Activated effector memory CD4-positive, alpha-beta T cell treated with anti-CD3 and anti-CD28 coated beads, Interleukin-2, amount 50 U/mL, for 16 hours (primary cell): Measurements from ENCODE around the gene PTPRN2.
"Not testable (repeated sequence)": the region's sequence is repeated elsewhere in the genome, so short reads cannot be mapped to it uniquely, and the experiment has no call there.

ENCODE experiments used
- DNase-seq: peaks from one replicate; pipeline ENCODE4 v3.0.0-alpha.2; 2020

PTPRN2 gene

DNA sequence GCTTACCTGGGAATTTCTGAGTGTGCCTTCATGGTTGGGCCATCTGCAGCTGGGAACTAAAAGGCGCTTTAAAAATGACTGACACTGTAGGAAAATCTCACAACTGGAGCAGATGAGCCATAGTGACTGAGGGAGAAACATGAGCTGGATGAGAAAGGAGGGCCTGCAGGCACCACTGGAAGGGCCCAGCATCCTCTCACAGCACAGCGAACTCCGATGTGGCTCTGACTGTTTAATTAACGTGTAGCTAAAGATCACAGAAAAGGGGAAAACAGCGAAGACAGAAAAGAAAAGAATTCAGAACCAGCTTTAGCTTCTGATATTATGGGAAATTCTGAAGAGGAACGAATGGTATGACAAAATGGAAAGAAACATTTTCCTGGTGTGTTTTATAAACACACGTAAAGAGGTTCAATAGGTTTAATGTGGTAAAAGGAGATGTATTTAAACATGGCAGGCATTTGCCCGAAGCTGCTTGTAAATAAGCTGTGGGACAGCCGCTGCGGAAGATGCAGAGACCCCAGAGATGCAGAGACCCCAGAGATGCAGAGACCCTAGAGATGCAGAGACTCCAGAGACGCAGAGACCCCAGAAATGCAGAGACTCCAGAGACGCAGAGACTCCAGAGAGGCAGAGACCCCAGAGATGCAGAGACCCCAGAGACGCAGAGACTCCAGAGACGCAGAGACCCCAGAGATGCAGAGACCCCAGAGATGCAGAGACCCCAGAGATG lies 534.3 kb downstream of the PTPRN2 start:
- no peak for DNase-seq

DNA sequence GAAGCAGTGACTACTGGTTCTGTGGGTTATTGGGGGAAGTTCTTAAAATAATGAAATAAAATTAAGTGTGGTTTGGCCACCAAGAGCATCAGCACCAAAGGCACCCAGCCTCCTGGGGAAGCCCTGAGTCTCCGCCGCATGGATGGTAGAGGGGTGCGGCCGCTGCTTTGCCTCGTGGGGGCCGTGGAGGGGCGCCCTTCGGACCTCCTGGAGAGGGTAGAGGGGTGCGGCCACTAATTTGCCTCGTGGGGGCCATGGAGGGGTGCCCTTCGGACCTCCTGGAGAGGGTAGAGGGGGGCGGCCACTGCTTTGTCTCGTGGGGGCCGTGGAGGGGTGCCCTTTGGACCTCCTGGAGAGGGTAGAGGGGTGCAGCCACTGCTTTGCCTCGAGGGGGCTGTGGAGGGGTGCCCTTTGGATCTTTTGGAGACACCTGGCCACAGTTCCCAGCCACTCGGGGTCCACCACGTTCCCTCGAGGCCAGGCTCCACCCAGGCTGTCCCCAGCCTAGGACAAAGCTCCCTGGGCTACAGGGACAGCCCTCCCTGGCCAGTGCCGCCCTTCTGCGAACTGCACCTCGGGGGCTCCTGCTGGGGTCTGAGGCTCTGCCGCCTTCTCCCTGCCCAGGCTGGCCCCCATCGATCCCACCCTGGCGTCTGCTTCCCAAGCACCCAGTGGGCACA lies 535.1 kb downstream of the PTPRN2 start:
- DNase-seq: no peak

DNA sequence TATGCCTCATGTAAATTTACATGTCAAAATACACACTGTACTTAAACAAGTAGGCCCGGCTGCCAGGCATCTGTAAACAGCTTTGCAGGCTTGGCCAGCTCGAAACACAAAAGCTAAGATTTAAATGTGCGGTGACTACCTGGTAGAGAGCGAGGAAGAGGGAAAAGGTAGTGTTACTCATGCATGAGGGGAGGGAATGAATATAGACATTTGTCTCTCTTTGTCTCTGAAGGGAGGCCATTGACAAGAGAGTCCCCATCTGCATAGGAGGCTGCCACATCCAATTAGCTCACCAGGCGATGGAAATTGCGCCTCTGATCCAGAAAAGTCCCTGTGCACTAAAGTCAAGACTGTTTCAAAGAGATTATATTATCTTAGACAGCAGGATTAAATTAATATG lies 535.8 kb downstream of the PTPRN2 start:
- no peak for DNase-seq

DNA sequence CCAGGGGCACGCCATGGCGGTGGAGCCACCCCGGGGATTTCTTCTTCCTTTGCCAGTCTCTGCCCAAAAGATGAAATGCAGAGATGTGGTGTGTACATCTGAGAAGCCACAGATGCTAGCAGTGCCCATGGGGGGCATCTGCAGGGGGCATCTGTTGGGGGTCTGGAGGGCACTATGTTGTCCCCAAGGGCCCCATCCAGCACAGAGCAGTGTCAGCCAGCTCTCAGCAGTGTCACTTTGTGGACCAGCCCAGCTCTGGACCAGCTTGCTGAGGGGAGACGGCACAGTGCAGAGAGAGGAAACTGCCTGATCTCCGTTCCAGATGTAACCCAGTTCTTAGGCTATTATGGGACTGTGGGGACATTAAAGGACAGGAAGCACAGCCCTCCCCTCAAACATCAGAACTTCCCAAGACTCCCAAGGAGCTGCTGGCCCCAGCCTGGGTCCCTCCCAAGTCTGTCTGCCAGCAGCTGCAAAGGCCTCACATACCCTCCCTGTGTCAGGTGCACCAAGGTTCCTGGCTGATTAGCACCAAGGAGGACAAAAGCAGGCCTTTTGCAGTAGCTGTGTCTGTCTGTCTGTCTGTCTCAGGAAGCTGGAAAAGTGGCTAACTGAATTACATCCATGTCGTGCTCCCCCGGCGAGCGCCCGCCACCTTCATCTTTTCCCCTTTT lies 536.5 kb downstream of the PTPRN2 start:
- no peak for DNase-seq

DNA sequence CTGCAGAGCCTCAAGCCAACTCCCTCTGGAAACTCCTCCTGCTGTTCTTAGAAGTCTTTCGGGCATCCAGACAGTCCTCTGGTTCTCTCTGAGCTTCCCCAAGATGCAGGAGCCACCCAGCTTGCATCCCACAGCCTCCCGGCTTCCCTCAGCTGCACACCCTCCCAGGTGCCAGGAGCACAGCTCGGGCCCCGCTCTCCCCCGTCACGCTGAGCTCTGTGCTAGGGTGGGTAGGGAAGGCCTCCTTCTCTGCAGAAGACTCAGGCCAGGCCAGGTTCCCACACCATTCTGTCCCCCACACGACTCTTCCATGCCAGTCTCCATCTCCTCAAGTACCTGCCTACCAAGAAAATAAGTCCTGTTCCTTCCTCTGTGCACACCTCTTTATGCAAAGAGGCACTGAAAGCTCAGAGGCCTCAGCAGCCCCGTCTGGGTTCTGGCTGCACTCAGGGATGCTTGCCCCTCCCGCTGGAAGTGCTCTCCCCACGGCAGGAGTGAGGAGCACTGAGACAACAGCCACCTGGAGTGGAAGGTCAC lies 537.1 kb downstream of the PTPRN2 start:
- DNase-seq: no peak

DNA sequence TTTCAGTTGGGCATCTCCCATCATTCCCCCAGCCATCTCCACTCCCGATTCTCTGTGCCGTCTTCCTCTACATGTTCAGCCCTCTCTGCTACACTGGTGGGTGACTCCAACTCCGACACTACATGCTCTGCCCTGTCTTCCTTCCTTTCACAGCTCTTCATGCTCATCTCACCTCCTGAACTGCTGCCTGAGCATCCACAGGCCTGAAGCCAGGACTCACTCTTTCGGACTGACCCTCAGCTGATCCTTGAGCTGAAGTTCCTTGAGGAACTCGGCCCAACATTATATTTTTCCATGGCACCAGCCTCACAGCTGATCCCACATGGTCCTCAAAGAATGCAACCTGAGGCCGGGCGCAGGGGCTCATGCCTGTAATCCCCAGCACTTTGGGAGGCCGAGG lies 538.4 kb downstream of the PTPRN2 start:
- DNase-seq: peak; percentile 17

DNA sequence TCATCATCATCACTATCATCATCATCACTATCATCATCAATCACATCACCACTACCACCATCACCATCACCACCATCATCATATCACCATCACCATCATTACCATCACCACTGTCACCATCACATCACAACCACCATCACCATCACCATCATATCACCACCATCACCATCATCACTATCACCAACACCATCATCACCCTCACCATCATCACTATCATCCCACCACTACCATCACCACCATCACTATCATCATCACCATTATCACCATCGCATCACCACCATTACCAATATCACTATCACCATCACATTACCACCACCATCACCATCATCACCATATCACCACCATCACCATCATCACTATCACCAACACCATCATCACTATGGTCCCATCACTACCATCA lies 539.1 kb downstream of the PTPRN2 start:
- DNase-seq: no peak

DNA sequence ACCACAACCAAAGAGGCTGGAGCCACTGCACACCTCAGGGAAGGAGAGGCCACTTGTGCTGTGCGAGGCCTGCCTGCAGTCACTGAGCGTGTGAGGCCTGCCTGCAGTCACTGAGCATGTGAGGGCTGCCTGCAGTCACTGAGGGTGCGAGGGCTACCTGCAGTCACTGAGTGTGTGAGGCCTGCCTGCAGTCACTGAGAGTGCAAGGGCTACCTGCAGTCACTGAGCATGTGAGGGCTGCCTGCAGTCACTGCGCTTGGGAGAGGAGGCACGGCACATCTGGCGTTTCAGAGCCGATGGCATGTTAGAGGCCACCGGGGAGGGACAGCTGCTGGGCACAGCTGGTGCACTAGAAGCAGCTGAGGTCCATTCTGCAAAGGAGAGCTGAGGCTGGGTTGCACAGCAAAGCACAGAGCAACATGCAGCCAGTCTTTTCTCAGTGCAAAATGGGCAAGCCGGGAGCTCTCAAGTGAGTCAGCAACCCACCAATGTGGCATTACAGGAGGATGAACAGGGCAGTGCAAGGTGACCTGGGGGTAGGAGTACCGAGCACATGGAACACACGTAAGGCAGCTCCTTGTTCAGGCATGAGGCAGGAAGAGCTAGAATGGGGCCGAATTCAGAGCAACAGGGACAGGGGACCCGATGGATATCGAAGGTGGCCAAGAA lies 540.1 kb downstream of the PTPRN2 start:
- peak; percentile 50 for DNase-seq

DNA sequence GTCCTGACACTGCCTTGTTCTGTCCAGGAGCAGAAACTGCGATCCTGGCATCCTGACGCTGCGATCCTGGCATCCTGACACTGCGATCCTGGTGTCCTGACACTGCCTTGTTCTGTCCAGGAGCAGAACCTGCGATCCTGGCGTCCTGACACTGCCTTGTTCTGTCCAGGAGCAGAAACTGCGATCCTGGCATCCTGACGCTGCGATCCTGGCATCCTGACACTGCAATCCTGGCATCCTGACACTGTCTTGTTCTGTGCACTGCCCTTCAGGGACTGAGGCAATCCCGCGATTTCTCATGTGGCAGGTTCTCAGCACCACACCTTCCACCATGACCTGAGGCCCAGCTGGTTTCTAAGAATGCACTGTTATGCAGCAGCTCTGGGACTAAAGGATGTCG lies 541.4 kb downstream of the PTPRN2 start:
- not testable (repeated sequence) for DNase-seq

DNA sequence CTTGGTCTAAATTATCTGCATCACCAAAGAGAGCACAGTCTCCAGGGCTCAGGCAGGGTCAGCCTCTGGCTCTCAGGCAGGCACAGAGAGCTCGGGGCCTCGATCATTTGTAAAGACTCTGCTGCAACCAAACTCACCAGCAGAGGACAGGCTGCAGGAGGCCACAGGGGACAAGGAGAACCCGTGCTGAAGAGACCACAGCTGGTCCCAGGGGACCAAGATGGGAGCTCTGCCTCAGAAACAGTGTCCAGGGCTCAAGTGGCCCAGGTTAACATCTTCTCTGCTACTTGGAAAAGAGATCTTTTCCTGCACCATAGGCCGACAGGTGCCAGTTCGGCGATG lies 543.2 kb downstream of the PTPRN2 start:
- no peak for DNase-seq

DNA sequence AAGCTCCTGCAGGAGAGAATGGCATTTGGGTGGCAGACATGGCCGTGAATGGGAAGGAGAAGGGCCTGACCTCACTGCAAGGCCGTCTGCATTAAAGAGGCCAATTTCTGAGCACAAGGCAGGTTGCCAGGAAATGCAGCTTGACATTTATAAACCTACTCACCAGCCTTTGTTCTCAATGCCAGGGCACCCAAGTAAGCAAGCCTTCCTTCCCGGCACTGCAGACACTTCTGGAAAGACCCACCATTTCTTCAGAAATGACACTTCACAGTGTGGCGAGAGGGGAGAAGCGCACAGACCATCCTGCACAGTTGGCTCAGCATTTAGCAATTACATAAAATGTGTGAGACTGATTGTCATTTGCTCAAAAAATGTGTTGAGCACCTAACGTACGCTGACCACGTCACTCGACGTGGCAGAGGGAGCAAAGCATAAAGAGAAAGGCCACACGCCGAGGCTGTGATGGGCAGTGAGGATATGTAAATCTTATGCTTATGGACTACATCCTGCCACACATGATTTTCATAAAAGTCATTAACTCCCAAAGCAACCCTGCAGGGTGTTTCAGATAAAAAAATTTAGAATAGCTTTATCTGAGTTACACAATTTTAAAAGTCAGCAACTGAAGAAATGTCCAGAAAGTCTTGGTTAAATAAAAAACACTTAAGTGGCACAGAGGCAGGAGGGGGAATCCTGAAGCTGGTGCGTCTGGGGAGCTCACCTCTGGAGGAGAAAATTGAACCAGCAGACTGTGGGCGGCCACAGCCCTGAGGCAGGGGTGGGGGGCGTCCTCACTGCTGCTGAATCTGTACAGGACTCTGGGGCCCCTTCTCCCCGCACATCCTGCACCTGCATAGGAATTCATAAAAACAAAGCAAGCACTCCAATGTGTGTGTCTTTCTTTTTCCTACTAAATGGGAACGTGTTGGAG lies 543.8 kb downstream of the PTPRN2 start:
- DNase-seq: no peak

DNA sequence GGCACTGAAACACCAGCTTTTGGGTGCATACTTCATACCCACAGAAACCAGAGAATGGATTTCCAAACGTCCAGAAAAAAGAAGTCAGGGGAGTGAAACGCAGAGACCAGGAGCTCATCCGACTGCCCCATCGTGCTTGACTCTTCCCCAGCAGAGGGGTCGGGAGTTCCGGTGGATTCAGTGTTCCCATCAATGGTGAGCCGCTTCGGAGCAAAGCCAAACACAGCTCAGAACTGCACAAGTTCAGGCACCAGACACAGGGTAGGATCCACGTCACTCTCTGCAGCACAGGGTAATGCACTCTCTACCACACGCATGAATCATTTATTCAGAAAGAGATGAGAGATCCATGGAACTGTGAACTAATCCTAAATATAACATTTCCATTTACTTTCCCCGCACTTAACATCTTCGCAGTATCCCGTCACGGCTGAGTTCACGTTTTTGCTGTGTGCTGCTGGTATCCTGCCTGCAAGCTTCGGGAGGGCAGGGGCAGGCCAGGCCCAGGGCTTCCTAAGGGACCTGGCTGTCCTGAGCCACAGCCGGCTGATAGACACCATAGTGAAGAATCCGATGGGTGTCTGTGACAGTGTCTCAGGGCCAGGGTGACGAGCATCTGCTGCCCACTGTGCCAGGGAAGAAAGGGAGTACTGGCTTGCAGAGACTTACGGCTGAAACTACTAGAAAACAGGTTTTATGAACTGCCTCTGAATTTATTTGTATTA lies 545.3 kb downstream of the PTPRN2 start:
- peak; percentile 31 for DNase-seq

DNA sequence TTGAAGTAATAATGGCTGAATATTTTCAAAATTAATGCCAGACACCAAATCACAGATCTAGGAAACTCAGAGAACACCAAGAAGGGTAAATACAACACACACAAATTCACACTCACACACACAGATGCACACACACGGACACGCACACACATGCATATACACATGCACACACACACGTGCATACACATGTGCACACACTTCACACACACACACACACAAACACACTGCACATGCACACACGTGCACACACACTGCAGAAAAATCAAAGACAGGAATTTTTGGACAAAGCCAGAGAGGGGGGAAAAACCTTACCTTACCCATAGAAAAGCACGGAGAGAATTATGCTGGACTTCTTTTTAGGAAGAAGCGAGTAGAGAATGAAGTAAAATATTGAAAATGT lies 547.4 kb downstream of the PTPRN2 start:
- no peak for DNase-seq

DNA sequence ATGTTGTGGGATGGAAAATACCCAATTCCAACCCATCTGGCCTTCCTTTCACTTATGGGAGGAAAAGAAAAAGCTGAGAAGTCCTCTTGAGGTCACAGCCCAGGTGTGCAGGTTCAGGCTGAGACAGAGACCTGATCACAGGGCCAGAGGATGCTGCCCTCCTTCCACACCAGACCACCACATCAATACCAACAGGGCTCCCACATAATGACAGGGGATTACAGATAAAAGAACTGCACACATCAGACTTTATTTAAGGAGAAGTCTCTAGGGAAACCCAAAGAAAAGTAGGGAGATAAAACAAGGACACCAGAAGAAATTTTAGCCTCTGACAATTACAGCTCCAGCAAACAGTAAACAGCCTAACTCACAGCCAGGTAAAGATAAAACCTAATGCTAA lies 548.4 kb downstream of the PTPRN2 start:
- DNase-seq: no peak

DNA sequence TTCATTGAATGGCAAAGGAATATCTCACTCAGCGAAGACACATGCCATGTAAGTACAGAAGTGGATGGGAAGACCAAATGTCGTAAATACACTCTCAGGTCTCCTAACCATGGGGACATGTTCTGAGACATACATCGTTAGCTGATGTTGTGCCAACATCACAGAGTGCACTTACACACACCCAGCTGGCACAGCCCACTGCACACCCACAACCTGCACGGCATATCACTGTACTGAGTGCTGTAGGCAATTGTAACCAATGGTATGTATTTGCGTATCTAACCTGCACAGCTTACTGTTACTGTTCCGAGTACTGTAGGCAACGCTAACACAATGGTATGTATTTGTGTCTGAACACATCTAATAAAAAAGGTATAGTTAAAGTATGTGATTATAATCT lies 550.4 kb downstream of the PTPRN2 start:
- no peak for DNase-seq

DNA sequence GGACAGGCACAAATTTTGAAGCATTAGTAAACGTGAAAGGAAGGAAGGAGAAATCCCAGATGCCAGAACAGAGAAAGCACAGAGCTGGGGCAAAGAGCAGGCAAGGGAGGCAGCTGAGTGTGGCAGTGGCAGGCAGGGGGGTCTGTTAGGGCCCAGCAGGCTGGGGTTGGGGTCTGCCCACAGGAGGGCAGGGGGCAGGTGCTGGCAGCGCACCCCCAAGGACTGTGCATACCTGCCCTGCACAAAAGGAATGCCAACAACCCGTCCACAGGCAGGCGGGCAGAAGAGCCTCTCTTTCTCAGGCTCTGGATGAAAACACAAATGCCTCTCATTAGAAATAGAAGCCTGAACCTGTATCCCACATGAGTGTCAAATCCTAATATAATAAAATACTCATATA lies 552.3 kb downstream of the PTPRN2 start:
- no peak for DNase-seq

DNA sequence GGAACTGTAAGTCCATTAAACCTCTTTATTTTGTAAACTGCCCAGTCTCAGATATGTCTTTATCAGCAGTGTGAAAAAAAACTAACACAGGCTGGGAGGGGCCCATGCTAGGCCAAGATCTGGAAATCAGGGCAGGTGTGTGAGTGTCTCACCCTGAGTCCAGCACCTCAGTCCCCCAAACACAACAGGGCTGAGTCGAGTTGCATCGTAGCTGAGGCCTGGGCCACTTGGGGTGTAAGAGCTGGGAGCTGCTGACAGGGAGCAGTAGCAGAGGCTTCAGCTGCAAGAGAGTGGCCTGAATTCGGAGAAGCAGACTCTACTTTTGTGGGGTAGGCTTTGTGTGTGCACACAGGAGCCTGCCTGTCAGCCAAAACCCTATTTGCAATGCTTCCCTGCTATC lies 553.1 kb downstream of the PTPRN2 start:
- DNase-seq: no peak

DNA sequence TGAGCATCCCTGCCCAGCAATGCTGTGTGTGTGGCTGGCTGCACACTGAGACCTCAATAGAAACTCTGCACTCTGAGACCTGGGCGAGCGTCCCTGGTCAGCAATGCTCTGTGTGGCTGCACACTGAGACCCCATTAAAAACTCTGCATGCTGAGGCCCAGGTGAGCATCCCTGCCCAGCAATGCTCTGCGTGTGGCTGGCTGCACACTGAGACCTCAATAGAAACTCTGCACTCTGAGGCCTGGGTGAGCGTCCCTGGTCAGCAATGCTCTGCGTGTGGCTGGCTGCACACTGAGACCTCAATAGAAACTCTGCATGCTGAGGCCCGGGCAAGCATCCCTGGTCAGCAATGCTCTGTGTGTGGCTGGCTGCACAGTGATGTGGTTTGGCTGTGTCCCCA lies 553.7 kb downstream of the PTPRN2 start:
- not testable (repeated sequence) for DNase-seq

DNA sequence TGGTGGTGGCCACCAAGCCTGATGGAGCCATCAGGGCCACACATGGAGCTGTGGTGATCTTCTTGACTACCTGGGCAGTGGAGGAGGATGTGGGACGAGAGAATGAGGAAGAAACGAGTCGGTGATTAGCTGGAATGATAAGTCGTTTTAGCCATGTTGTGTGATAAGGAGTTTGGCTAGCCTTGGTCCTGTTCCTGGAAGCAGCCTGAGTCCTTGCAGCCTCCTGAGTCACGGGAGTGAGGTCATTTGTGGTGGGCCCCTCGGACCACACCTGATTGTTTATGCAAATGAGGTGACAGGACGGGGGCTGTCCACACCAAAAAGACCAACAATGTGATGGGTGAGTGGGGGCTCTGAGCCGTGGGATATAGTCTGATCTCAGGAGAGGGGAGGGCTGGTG lies 554.4 kb downstream of the PTPRN2 start:
- DNase-seq: no peak

DNA sequence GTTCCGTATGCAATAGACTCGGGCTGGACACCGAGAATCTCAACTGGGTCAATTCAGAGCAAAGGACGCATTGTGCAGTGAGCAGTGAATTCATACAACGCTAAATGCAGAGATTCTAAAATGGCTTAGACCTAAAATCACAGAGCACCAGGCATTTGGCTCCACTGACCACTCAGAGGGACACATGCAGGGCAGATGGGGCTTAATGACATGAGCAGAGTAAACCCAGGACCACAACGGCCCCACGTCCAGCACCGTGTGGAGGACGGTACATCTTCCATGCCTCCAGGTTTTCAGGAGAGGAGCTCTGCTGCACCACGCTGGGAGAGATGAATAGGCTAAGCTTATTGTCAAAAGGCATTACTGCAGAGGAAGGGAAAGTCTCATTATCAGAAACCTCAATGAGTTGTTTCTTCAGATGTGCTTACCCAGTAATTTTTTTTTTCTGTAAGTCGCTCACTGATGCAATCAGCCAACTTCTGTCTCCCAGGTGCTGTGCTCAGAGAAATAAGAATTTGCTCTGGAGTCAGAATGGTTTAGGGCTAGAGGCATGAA lies 555.0 kb downstream of the PTPRN2 start:
- DNase-seq: no peak

DNA sequence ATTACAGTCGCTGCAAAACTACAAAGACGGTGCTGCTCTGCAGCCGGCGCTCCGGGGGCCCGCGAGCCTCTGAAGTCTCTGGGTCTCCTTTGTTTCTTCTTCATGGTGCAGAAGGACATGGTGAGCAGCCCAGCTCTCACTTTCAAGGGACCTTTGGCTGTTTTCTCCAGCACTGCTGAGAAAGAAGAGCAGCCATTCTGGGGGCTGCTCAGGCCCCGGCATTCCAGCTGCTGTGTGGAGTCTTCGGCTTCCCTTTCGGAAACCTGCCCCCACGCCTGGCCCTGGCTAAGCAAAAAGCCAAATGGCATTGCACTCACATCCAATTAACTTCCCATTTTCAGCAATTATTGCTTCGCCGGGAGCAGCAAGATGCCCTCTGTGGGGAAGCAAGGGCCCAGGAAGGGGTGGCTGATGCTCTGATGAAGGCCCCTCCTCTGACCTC lies 555.7 kb downstream of the PTPRN2 start:
- no peak for DNase-seq
